CD4-positive, alpha-beta T cell (primary cell): ENCODE data around the gene CDH8. TPM values are rescaled to one million over a fixed set of nuclear protein-coding genes. Genes with fewer than 3 reads are reported as not detected.

Experiments used
- ATAC-seq: fragments of 200-7000 bp; cut with Tn5 transposase; one replicate; pipeline ENCODE4 v1.10.0; 2022; ENCODE audit warnings: mild to moderate bottlenecking; ENCODE audit not compliant: poor library complexity
- CTCF ChIA-PET: fragments of 350-600 bp; sonication (Branson Sonifier 250); formaldehyde crosslinking; loops from one replicate; lab custom pipeline; 2021; ENCODE audit warnings: antibody characterized with exemption, inconsistent platforms; lab: Charles Lee
- POLR2A ChIA-PET: fragments of 350-600 bp; sonication (Branson Sonifier 250); formaldehyde crosslinking; loops from one replicate; lab custom pipeline; 2021; ENCODE audit warnings: antibody characterized with exemption, inconsistent platforms; lab: Charles Lee
- DNase-seq, 14 experiments: peaks; one replicate each; pipeline ENCODE4 v3.0.0-alpha.2; 2013 to 2020; ENCODE audit warnings: mixed read lengths in 2 of 14
- H3K27ac ChIP-seq, 2 donors: one replicate each; pipeline versions ENCODE4 v1.5.1 to v1.7.0; 2013; ENCODE audit warnings: low read length in 2 of 2, low read depth in 1 of 2, mild to moderate bottlenecking in 1 of 2
- H3K27me3 ChIP-seq, 2 experiments: 1 replicate in 1 of 2; 2 replicates in 1 of 2; pipeline versions ENCODE4 v1.6.1 to v1.7.0; 2013; ENCODE audit warnings: low read length in 2 of 2, control low read depth in 1 of 2, mild to moderate bottlenecking in 1 of 2, moderate library complexity in 1 of 2; ENCODE audit not compliant: insufficient read depth in 2 of 2, control insufficient read depth in 1 of 2
- H3K36me3 ChIP-seq: one replicate; pipeline ENCODE4 v1.6.1; 2013; ENCODE audit warnings: low read length, control low read depth; ENCODE audit not compliant: insufficient read depth
- H3K4me1 ChIP-seq: one replicate; pipeline ENCODE4 v1.6.1; 2013; ENCODE audit warnings: low read length, control low read depth; ENCODE audit not compliant: insufficient read depth
- H3K4me3 ChIP-seq: one replicate; pipeline ENCODE4 v1.5.1; 2013; ENCODE audit warnings: mild to moderate bottlenecking, low read length, moderate library complexity
- H3K9me3 ChIP-seq, 2 experiments: 1 replicate in 1 of 2; 2 replicates in 1 of 2; pipeline versions ENCODE4 v1.6.1 to v1.7.0; 2013; ENCODE audit warnings: low read length in 2 of 2, mild to moderate bottlenecking in 2 of 2, control low read depth in 1 of 2, moderate library complexity in 1 of 2; ENCODE audit not compliant: control insufficient read depth in 1 of 2, insufficient read depth in 1 of 2
- H3K27ac Mint-ChIP-seq: one replicate; pipeline ENCODE4 v1.8.0; 2020; ENCODE audit warnings: mixed read lengths
- H3K27me3 Mint-ChIP-seq: one replicate; pipeline ENCODE4 v1.8.0; 2021; ENCODE audit warnings: mixed read lengths
- H3K36me3 Mint-ChIP-seq: one replicate; pipeline ENCODE4 v1.8.0; 2021; ENCODE audit warnings: low read depth, mixed read lengths
- H3K4me1 Mint-ChIP-seq: one replicate; pipeline ENCODE4 v1.8.0; 2021; ENCODE audit warnings: low read depth, mixed read lengths
- H3K4me3 Mint-ChIP-seq: one replicate; pipeline ENCODE4 v1.8.0; 2020; ENCODE audit warnings: mild to moderate bottlenecking, mixed read lengths
- H3K9me3 Mint-ChIP-seq: one replicate; pipeline ENCODE4 v1.8.0; 2020; ENCODE audit warnings: mixed read lengths
- CTCF ChIP-seq: fragments of 200-600 bp; IDR thresholded peaks from one replicate; pipeline ENCODE4 v1.8.0; 2022; ENCODE audit warnings: antibody characterized with exemption, mild to moderate bottlenecking
- intact Hi-C, 2 experiments: fragments of 100-400 bp; cut with DNase I in 1 of 2; cut with micrococcal nuclease in 1 of 2; formaldehyde crosslinking; loops; one replicate each; pipeline versions ENCODE4 v1.15.1 to v1.9.0; 2023 to 2025; cut with DNase I, micrococcal nuclease
- total RNA-seq, 174 experiments: library from RNA in 2 of 174; stranded (reverse) in 2 of 174; gene quantifications; one replicate each; pipeline ENCODE4 v1.2.3 and lab custom pipeline; 2021 to 2026

Gene CDH8
- total RNA-seq, 2 experiments from 2014 or later = not detected

- H3K36me3 Mint-ChIP-seq = no peaks in the 10 kb centered on the region
- no peak overlapping the region for H3K27ac Mint-ChIP-seq
These were observed 5.2 kb upstream of the CDH8 start for GRCh38 chr16:62041401-62041800.

GRCh38 chr16:62038646-62039045 is 2.4 kb upstream of the CDH8 start:
- no peak overlapping the region for H3K4me3 ChIP-seq

More at GRCh38 chr16:62041401-62041800, 5.2 kb upstream of the CDH8 start:
- Histone ChIP-seq H3K9me3 (peaks cover 5 to 6% of the 10 kb centered on the region in 2 experiments), H3K36me3 (no peaks in the 10 kb centered on the region), H3K4me3 (no peak overlapping the region), H3K27me3 (no peaks in the 10 kb centered on the region), H3K27ac (no peak overlapping the region), H3K4me1 (no peaks in the 10 kb centered on the region)
- POLR2A ChIA-PET = no interaction called here
- Mint-ChIP-seq H3K27me3 (peaks cover 17% of the 10 kb centered on the region), H3K4me3 (no peak overlapping the region), H3K4me1 (no peaks in the 10 kb centered on the region), H3K9me3 (peaks cover 8% of the 10 kb centered on the region)
- intact Hi-C loops = no loop called here
- no peak for TF ChIP-seq CTCF
- no peak for ATAC-seq
- CTCF ChIA-PET = no interaction called here
- DNase-seq = no peak

GRCh38 chr16:62038225-62038624 is 2.0 kb upstream of the CDH8 start:
- DNase-seq = no peak
- Histone ChIP-seq H3K36me3 (no peaks in the 10 kb centered on the region), H3K27ac (no peak overlapping the region), H3K27me3 (peaks cover 11 to 17% of the 10 kb centered on the region in 2 experiments), H3K4me3 (no peak overlapping the region), H3K9me3 (peaks cover 0 to 25% of the 10 kb centered on the region in 2 experiments), H3K4me1 (no peaks in the 10 kb centered on the region)
- Mint-ChIP-seq H3K4me3 (no peak overlapping the region), H3K27ac (no peak overlapping the region), H3K4me1 (no peaks in the 10 kb centered on the region), H3K27me3 (peaks cover 33% of the 10 kb centered on the region), H3K9me3 (peaks cover 2% of the 10 kb centered on the region), H3K36me3 (no peaks in the 10 kb centered on the region)
- POLR2A ChIA-PET = no interaction called here
- intact Hi-C loops = no loop called here
- no peak for TF ChIP-seq CTCF
- no peak for ATAC-seq
- CTCF ChIA-PET = no interaction called here

More at GRCh38 chr16:62038646-62039045, 2.4 kb upstream of the CDH8 start:
- ATAC-seq (no peak), DNase-seq (no peak)
- Histone ChIP-seq H3K36me3 (no peaks in the 10 kb centered on the region), H3K27me3 (peaks cover 11 to 17% of the 10 kb centered on the region in 2 experiments), H3K9me3 (peaks cover 0 to 25% of the 10 kb centered on the region in 2 experiments), H3K4me1 (no peaks in the 10 kb centered on the region), H3K27ac (no peak overlapping the region)
- ChIA-PET CTCF (no interaction called here), POLR2A (no interaction called here)
- H3K4me3 Mint-ChIP-seq = no peak overlapping the region
- H3K9me3 Mint-ChIP-seq = peaks cover 2% of the 10 kb centered on the region
- H3K36me3 Mint-ChIP-seq = no peaks in the 10 kb centered on the region
- intact Hi-C loops = no loop called here
- no peak overlapping the region for H3K27ac Mint-ChIP-seq
- peaks cover 29% of the 10 kb centered on the region for H3K27me3 Mint-ChIP-seq
- no peak for TF ChIP-seq CTCF
- H3K4me1 Mint-ChIP-seq = no peaks in the 10 kb centered on the region
